ENCODE measurements around the gene COL4A3.
"Not testable (repeated sequence)": the region's sequence is repeated elsewhere in the genome, so short reads cannot be mapped to it uniquely, and the experiment has no call there.

Gene COL4A3

GRCh38 chr2:227160164-227160563, 4.3 kb upstream of the COL4A3 start:
- DNase-seq, result no peak

GRCh38 chr2:227161947-227162346, 2.5 kb upstream of the COL4A3 start:
- no peak for DNase-seq

GRCh38 chr2:227163485-227163997, 883 bp upstream of the COL4A3 start:
- DNase-seq, result no peak

GRCh38 chr2:227164763-227165291, 403 bp downstream of the COL4A3 start:
- no peak for DNase-seq

GRCh38 chr2:227171779-227172178, 7.4 kb downstream of the COL4A3 start:
- not testable (repeated sequence) for DNase-seq

- no peak for DNase-seq
These were observed 13.3 kb downstream of the COL4A3 start for GRCh38 chr2:227177592-227178336.

- no peak for DNase-seq
These were observed 15.7 kb downstream of the COL4A3 start for GRCh38 chr2:227179988-227180685.

- no peak for DNase-seq
These were observed 16.3 kb downstream of the COL4A3 start for GRCh38 chr2:227180770-227181169.

- no peak for DNase-seq
These were observed 18.3 kb downstream of the COL4A3 start for GRCh38 chr2:227182765-227183164.

- DNase-seq, result no peak
These were observed 19.4 kb downstream of the COL4A3 start for GRCh38 chr2:227183657-227184367.

- DNase-seq, result no peak
These were observed 21.3 kb downstream of the COL4A3 start for GRCh38 chr2:227185615-227186232.

- no peak for DNase-seq
These were observed 22.3 kb downstream of the COL4A3 start for GRCh38 chr2:227186751-227187150.

- DNase-seq, result no peak
These were observed 23.9 kb downstream of the COL4A3 start for GRCh38 chr2:227188292-227188691.

- no peak for DNase-seq
These were observed 26.9 kb downstream of the COL4A3 start for GRCh38 chr2:227191367-227191766.

GRCh38 chr2:227192491-227192890, 28.1 kb downstream of the COL4A3 start:
- DNase-seq, result no peak

- DNase-seq, result no peak
These were observed 29.8 kb downstream of the COL4A3 start for GRCh38 chr2:227194219-227194618.

- DNase-seq, result no peak
These were observed 34.4 kb downstream of the COL4A3 start for GRCh38 chr2:227198866-227199265.

GRCh38 chr2:227201771-227202170, 37.3 kb downstream of the COL4A3 start:
- DNase-seq, result no peak

GRCh38 chr2:227204452-227204851, 40.0 kb downstream of the COL4A3 start:
- no peak for DNase-seq

- DNase-seq, result no peak
These were observed 41.3 kb downstream of the COL4A3 start for GRCh38 chr2:227205701-227206100.

GRCh38 chr2:227206406-227206805, 42.0 kb downstream of the COL4A3 start:
- no peak for DNase-seq

GRCh38 chr2:227207573-227207972, 43.1 kb downstream of the COL4A3 start:
- DNase-seq, result no peak

GRCh38 chr2:227214622-227215041, 50.2 kb downstream of the COL4A3 start:
- no peak for DNase-seq

Data from activated naive CD4-positive, alpha-beta T cell treated with anti-CD3 and anti-CD28 coated beads, Interleukin-2, amount 50 U/mL, for 16 hours (primary cell).